HCT116 (cell line): ENCODE data around the gene KCTD17. TPM values are rescaled to one million over a fixed set of nuclear protein-coding genes. Genes with fewer than 3 reads are reported as not detected.

Experiments used
- ATAC-seq: fragments of 200-7000 bp; cut with Tn5 transposase; 2 replicates; pipeline ENCODE4 v1.9.1; 2020; ENCODE audit warnings: mild to moderate bottlenecking, moderate library complexity
- BruUV-seq: library from RNA; stranded (reverse); fragments of 400-500 nt; replicated peaks from 2 replicates; lab custom pipeline; 2021; lab: Mats Ljungman, UMichigan
- CTCF ChIA-PET: fragments of 300-600 bp; sonication (Branson Sonifier 250); formaldehyde crosslinking; loops from one replicate; lab custom pipeline; 2021; ENCODE audit warnings: antibody characterized with exemption; lab: Charles Lee
- POLR2A ChIA-PET: fragments of 300-600, 350-600 bp; sonication (Branson Sonifier 250); formaldehyde crosslinking; loops from one replicate; lab custom pipeline; 2021; ENCODE audit warnings: antibody characterized with exemption; lab: Charles Lee
- RAD21 ChIA-PET, 2 experiments: fragments of 300-600 bp; sonication (Branson Sonifier 250); formaldehyde crosslinking; loops; one replicate each; lab custom pipeline; 2023; ENCODE audit warnings: low total read pairs in 2 of 2; ENCODE audit not compliant: uncharacterized antibody in 2 of 2, unreplicated experiment in 2 of 2, low non-redundant PET in 1 of 2; lab: Charles Lee
- DNase-seq: peaks from one replicate; pipeline ENCODE4 v3.0.0-alpha.2; 2010; ENCODE audit warnings: low read depth, low spot score
- H2AFZ ChIP-seq: fragments of 200-600 bp; shearing (Covaris generic), sonication (generic); 2 replicates; pipeline ENCODE4 v1.6.1; 2017; ENCODE audit warnings: low read depth, mixed run types, mixed read lengths, antibody characterized with exemption, low read length; ENCODE audit not compliant: poor library complexity, severe bottlenecking
- H3K27ac ChIP-seq: 2 replicates; pipeline ENCODE4 v1.5.1; 2012; ENCODE audit warnings: low read depth, low read length
- H3K27me3 ChIP-seq: fragments of 200-600 bp; sonication (generic); 2 replicates; pipeline ENCODE4 v1.6.1; 2016; ENCODE audit warnings: mixed run types, low read length, mixed read lengths; ENCODE audit not compliant: insufficient read depth
- H3K36me3 ChIP-seq, 2 experiments: fragments of 200-500 bp in 1 of 2; fragments of 200-600 bp in 1 of 2; sonication (Bioruptor generic) in 1 of 2; sonication (generic) in 1 of 2; 2 replicates each; pipeline versions ENCODE4 v1.5.1 to v1.6.1; 2014 to 2016; ENCODE audit warnings: low read length in 2 of 2, inconsistent platforms in 1 of 2, mixed read lengths in 1 of 2, mixed run types in 1 of 2; ENCODE audit not compliant: insufficient read depth in 2 of 2, control insufficient read depth in 1 of 2
- H3K4me1 ChIP-seq, 2 experiments: fragments of 200-600 bp in 1 of 2; sonication (generic) in 1 of 2; 2 replicates each; pipeline versions ENCODE4 v1.5.1 to v1.6.1; 2012 to 2017; ENCODE audit warnings: low read length in 2 of 2, inconsistent platforms in 1 of 2, mild to moderate bottlenecking in 1 of 2, mixed read lengths in 1 of 2, mixed run types in 1 of 2, moderate library complexity in 1 of 2; ENCODE audit not compliant: insufficient read depth in 2 of 2, control insufficient read depth in 1 of 2
- H3K4me2 ChIP-seq: fragments of 200-600 bp; sonication (generic); 2 replicates; pipeline ENCODE4 v1.6.1; 2017; ENCODE audit warnings: mixed run types, low read length, mixed read lengths
- H3K4me3 ChIP-seq, 2 experiments: fragments of 200-600 bp in 1 of 2; sonication (generic) in 1 of 2; replicated peaks in 1 of 2; 2 replicates each; pipeline ENCODE4 v1.5.1; 2011 to 2016; ENCODE audit warnings: low read length in 2 of 2, control low read depth in 1 of 2, low read depth in 1 of 2, mild to moderate bottlenecking in 1 of 2, mixed read lengths in 1 of 2, mixed run types in 1 of 2
- H3K79me2 ChIP-seq: fragments of 200-600 bp; sonication (generic); 2 replicates; pipeline ENCODE4 v1.6.1; 2017; ENCODE audit warnings: mild to moderate bottlenecking, mixed run types, low read length, moderate library complexity, mixed read lengths; ENCODE audit not compliant: insufficient read depth
- H3K9ac ChIP-seq: fragments of 200-600 bp; sonication (generic); 2 replicates; pipeline ENCODE4 v1.6.1; 2016; ENCODE audit warnings: low read length, mixed read lengths
- H3K9me2 ChIP-seq: fragments of 200-600 bp; sonication (generic), shearing (Covaris generic); 2 replicates; pipeline ENCODE4 v1.6.1; 2017; ENCODE audit warnings: mixed run types, mild to moderate bottlenecking, moderate library complexity; ENCODE audit not compliant: insufficient read depth
- H3K9me3 ChIP-seq, 2 experiments: fragments of 200-500 bp in 1 of 2; fragments of 200-600 bp in 1 of 2; sonication (Bioruptor generic) in 1 of 2; sonication (generic) in 1 of 2; 2 replicates each; pipeline ENCODE4 v1.6.1; 2014 to 2017; ENCODE audit warnings: low read length in 2 of 2, mixed read lengths in 2 of 2, inconsistent platforms in 1 of 2, low read depth in 1 of 2, mild to moderate bottlenecking in 1 of 2, mixed run types in 1 of 2, moderate library complexity in 1 of 2; ENCODE audit not compliant: control insufficient read depth in 1 of 2, insufficient read depth in 1 of 2
- H4K20me1 ChIP-seq: fragments of 200-600 bp; sonication (generic), shearing (Covaris generic); 2 replicates; pipeline ENCODE4 v1.6.1; 2017; ENCODE audit warnings: mixed run types, mild to moderate bottlenecking, moderate library complexity; ENCODE audit not compliant: insufficient read depth
- EGR1 ChIP-seq: IDR thresholded peaks from 2 replicates; pipeline ENCODE4 v1.6.1; 2012; ENCODE audit warnings: low read depth
- EZH2 ChIP-seq: fragments of 200-600 bp; sonication (generic); IDR thresholded peaks from 2 replicates; pipeline ENCODE4 v1.6.1; 2017; ENCODE audit warnings: antibody characterized with exemption, mixed run types
- EZH2phosphoT487 ChIP-seq: fragments of 200-600 bp; IDR thresholded peaks from 2 replicates; pipeline ENCODE4 v1.6.1; 2018; ENCODE audit warnings: antibody characterized with exemption, borderline replicate concordance
- FOSL1 ChIP-seq: IDR thresholded peaks from 2 replicates; pipeline ENCODE4 v1.6.1; 2012; ENCODE audit warnings: low read depth
- JUND ChIP-seq: IDR thresholded peaks from 2 replicates; pipeline ENCODE4 v1.6.1; 2012
- POLR2A ChIP-seq: IDR thresholded peaks from 2 replicates; pipeline ENCODE4 v1.7.0; 2011; ENCODE audit warnings: borderline replicate concordance; ENCODE audit not compliant: insufficient read depth, insufficient read length; ENCODE audit errors: extremely low read depth
- POLR2AphosphoS5 ChIP-seq: IDR thresholded peaks from 2 replicates; pipeline ENCODE4 v1.6.1; 2011; ENCODE audit warnings: mild to moderate bottlenecking, low read depth, low read length, moderate library complexity
- RAD21 ChIP-seq: IDR thresholded peaks from 2 replicates; pipeline ENCODE4 v1.6.1; 2012; ENCODE audit warnings: low read depth, mild to moderate bottlenecking
- SIN3A ChIP-seq: IDR thresholded peaks from 2 replicates; pipeline ENCODE4 v1.6.1; 2012; ENCODE audit warnings: low read depth
- SP1 ChIP-seq: IDR thresholded peaks from 2 replicates; pipeline ENCODE4 v1.6.1; 2012; ENCODE audit warnings: low read depth
- TCF7L2 ChIP-seq: IDR thresholded peaks from 2 replicates; pipeline ENCODE4 v1.7.0; 2011; ENCODE audit warnings: borderline replicate concordance, inconsistent platforms; ENCODE audit not compliant: insufficient read depth, insufficient read length; ENCODE audit errors: extremely low read depth
- YY1 ChIP-seq: IDR thresholded peaks from 2 replicates; pipeline ENCODE4 v1.6.1; 2011; ENCODE audit warnings: low read length, low read depth, moderate library complexity, mild to moderate bottlenecking; ENCODE audit not compliant: insufficient replicate concordance; ENCODE audit errors: extremely low read depth
- ZFX ChIP-seq: fragments of 450-650 bp; IDR thresholded peaks from 2 replicates; pipeline ENCODE4 v1.6.1; 2017
- ZNF274 ChIP-seq: fragments of 200-500 bp; sonication (Bioruptor generic); IDR thresholded peaks from 2 replicates; pipeline ENCODE4 v1.6.1; 2014; ENCODE audit warnings: mild to moderate bottlenecking, low read depth, low read length, inconsistent platforms
- intact Hi-C: fragments of 100-400 bp; cut with micrococcal nuclease; formaldehyde crosslinking; loops from 2 replicates; pipeline ENCODE4 v1.10.0; 2022
- total RNA-seq: library from RNA; stranded (reverse); gene quantifications from one replicate; pipeline ENCODE4 v1.2.1, GENCODE V29; 2021; ENCODE audit not compliant: unreplicated experiment
- TF ChIP-seq, protein P1 (sequence below): IDR thresholded peaks from 2 replicates; pipeline ENCODE4 v1.6.1; 2012
- TF ChIP-seq, protein P2 (sequence below), 3 experiments: fragments of 200-600 bp in 1 of 3; sonication (generic) in 1 of 3; IDR thresholded peaks in 2 of 3; conservative IDR thresholded peaks in 1 of 3; 2 replicates each; pipeline ENCODE4 v1.5.1; 2012 to 2017; ENCODE audit warnings: low read depth in 2 of 3, low read length in 2 of 3, antibody characterized with exemption in 1 of 3, borderline replicate concordance in 1 of 3, control low read depth in 1 of 3, mild to moderate bottlenecking in 1 of 3, mixed read lengths in 1 of 3, mixed run types in 1 of 3, moderate library complexity in 1 of 3; ENCODE audit not compliant: insufficient read depth in 1 of 3
- TF ChIP-seq, protein P3 (sequence below): IDR thresholded peaks from 2 replicates; pipeline ENCODE4 v1.6.1; 2011; ENCODE audit warnings: mild to moderate bottlenecking, low read length, moderate library complexity; ENCODE audit not compliant: insufficient replicate concordance; ENCODE audit errors: extremely low read depth
- TF ChIP-seq, protein P4 (sequence below): IDR thresholded peaks from 2 replicates; pipeline ENCODE4 v1.6.1; 2012; ENCODE audit warnings: low read depth
- TF ChIP-seq, protein P5 (sequence below): IDR thresholded peaks from 2 replicates; pipeline ENCODE4 v1.6.1; 2012

Gene KCTD17
- total RNA-seq, 1 experiment from 2014 or later, result 23.4 TPM

DNA sequence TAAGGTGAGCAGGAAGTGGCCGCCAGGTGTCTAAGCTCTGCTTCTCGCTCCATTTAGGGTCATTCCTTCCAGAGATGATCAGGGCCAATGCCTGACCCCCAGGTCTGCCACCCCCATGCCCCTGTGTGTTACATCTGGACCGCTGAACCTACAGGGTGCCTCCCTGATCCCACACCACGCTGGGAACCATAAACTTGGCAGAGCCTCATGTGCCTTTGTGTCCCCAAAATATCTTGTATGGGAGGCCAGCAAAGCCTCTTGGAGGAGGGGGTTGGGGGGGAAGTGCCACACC is 36.0 kb upstream of the KCTD17 start:
- TF ChIP-seq, protein P1, sequence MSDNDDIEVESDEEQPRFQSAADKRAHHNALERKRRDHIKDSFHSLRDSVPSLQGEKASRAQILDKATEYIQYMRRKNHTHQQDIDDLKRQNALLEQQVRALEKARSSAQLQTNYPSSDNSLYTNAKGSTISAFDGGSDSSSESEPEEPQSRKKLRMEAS, result no peak
- TF ChIP-seq, protein P2, sequence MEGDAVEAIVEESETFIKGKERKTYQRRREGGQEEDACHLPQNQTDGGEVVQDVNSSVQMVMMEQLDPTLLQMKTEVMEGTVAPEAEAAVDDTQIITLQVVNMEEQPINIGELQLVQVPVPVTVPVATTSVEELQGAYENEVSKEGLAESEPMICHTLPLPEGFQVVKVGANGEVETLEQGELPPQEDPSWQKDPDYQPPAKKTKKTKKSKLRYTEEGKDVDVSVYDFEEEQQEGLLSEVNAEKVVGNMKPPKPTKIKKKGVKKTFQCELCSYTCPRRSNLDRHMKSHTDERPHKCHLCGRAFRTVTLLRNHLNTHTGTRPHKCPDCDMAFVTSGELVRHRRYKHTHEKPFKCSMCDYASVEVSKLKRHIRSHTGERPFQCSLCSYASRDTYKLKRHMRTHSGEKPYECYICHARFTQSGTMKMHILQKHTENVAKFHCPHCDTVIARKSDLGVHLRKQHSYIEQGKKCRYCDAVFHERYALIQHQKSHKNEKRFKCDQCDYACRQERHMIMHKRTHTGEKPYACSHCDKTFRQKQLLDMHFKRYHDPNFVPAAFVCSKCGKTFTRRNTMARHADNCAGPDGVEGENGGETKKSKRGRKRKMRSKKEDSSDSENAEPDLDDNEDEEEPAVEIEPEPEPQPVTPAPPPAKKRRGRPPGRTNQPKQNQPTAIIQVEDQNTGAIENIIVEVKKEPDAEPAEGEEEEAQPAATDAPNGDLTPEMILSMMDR (IDR thresholded peaks at IDR 0.05 in 2 of 3, conservative IDR thresholded peaks at IDR 0.05 in 1 of 3; ENCODE audit: borderline replicate concordance in 1 of 3, insufficient read depth in 1 of 3, low read depth in 2 of 3, low read length in 2 of 3), result no peak
- TF ChIP-seq POLR2A, result no peak
- TF ChIP-seq EZH2, result no peak
- TF ChIP-seq JUND, result no peak
- TF ChIP-seq SP1, result no peak
- TF ChIP-seq EZH2phosphoT487, result no peak
- no peak for TF ChIP-seq ZNF274
- TF ChIP-seq, protein P3, sequence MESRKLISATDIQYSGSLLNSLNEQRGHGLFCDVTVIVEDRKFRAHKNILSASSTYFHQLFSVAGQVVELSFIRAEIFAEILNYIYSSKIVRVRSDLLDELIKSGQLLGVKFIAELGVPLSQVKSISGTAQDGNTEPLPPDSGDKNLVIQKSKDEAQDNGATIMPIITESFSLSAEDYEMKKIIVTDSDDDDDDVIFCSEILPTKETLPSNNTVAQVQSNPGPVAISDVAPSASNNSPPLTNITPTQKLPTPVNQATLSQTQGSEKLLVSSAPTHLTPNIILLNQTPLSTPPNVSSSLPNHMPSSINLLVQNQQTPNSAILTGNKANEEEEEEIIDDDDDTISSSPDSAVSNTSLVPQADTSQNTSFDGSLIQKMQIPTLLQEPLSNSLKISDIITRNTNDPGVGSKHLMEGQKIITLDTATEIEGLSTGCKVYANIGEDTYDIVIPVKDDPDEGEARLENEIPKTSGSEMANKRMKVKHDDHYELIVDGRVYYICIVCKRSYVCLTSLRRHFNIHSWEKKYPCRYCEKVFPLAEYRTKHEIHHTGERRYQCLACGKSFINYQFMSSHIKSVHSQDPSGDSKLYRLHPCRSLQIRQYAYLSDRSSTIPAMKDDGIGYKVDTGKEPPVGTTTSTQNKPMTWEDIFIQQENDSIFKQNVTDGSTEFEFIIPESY, result no peak
- no peak for TF ChIP-seq ZFX
- TF ChIP-seq EGR1, result no peak
- no peak for TF ChIP-seq TCF7L2
- TF ChIP-seq FOSL1, result no peak
- TF ChIP-seq, protein P4, sequence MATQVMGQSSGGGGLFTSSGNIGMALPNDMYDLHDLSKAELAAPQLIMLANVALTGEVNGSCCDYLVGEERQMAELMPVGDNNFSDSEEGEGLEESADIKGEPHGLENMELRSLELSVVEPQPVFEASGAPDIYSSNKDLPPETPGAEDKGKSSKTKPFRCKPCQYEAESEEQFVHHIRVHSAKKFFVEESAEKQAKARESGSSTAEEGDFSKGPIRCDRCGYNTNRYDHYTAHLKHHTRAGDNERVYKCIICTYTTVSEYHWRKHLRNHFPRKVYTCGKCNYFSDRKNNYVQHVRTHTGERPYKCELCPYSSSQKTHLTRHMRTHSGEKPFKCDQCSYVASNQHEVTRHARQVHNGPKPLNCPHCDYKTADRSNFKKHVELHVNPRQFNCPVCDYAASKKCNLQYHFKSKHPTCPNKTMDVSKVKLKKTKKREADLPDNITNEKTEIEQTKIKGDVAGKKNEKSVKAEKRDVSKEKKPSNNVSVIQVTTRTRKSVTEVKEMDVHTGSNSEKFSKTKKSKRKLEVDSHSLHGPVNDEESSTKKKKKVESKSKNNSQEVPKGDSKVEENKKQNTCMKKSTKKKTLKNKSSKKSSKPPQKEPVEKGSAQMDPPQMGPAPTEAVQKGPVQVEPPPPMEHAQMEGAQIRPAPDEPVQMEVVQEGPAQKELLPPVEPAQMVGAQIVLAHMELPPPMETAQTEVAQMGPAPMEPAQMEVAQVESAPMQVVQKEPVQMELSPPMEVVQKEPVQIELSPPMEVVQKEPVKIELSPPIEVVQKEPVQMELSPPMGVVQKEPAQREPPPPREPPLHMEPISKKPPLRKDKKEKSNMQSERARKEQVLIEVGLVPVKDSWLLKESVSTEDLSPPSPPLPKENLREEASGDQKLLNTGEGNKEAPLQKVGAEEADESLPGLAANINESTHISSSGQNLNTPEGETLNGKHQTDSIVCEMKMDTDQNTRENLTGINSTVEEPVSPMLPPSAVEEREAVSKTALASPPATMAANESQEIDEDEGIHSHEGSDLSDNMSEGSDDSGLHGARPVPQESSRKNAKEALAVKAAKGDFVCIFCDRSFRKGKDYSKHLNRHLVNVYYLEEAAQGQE, result no peak
- TF ChIP-seq POLR2AphosphoS5, result no peak
- TF ChIP-seq, protein P5, sequence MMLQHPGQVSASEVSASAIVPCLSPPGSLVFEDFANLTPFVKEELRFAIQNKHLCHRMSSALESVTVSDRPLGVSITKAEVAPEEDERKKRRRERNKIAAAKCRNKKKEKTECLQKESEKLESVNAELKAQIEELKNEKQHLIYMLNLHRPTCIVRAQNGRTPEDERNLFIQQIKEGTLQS, result no peak
- TF ChIP-seq YY1, result no peak
- TF ChIP-seq RAD21, result no peak
- no peak for TF ChIP-seq SIN3A
- H3K4me2 ChIP-seq, result no peak overlapping the region
- H3K27me3 ChIP-seq, result no peaks in the 10 kb centered on the region
- DNase-seq (no peak), ATAC-seq (no peak)
- no peak overlapping the region for H3K4me3 ChIP-seq
- no peak overlapping the region for H3K9ac ChIP-seq
- intact Hi-C loops, result no loop called here
- no peaks in the 10 kb centered on the region for H3K9me2 ChIP-seq
- no peak overlapping the region for H3K27ac ChIP-seq
- H2AFZ ChIP-seq, result no peak overlapping the region
- no TSS peak for BruUV-seq
- H4K20me1 ChIP-seq, result no peaks in the 10 kb centered on the region
- ChIA-PET RAD21 (no interaction called here), POLR2A (no interaction called here), CTCF (no interaction called here)
- H3K79me2 ChIP-seq, result peaks cover 1% of the 10 kb centered on the region; the same call in 1 of the 2 replicates
- no peaks in the 10 kb centered on the region for H3K9me3 ChIP-seq
- H3K4me1 ChIP-seq, result peaks cover 7 to 26% of the 10 kb centered on the region in 2 experiments; a peak in 2 of 4 replicates
- no peaks in the 10 kb centered on the region for H3K36me3 ChIP-seq
